ENCODE results near the gene CACTIN.
"Not testable (repeated sequence)": the region's sequence is repeated elsewhere in the genome, so short reads cannot be mapped to it uniquely, and the experiment has no call there.

CACTIN gene

GRCh38 chr19:3661284-3662238 is 35.0 kb upstream of the CACTIN start:
- DNase-seq = no peak

- no peak for DNase-seq
Measured at GRCh38 chr19:3660493-3661219, 34.1 kb upstream of the CACTIN start.

GRCh38 chr19:3659746-3660112 is 33.1 kb upstream of the CACTIN start:
- DNase-seq = no peak

GRCh38 chr19:3658870-3659745 is 32.5 kb upstream of the CACTIN start:
- no peak for DNase-seq

GRCh38 chr19:3658004-3658869 is 31.6 kb upstream of the CACTIN start:
- DNase-seq = no peak

GRCh38 chr19:3657395-3657769 is 30.8 kb upstream of the CACTIN start:
- no peak for DNase-seq

- no peak for DNase-seq
Measured at GRCh38 chr19:3656747-3657394, 30.3 kb upstream of the CACTIN start.

- no peak for DNase-seq
Measured at GRCh38 chr19:3656073-3656746, 29.6 kb upstream of the CACTIN start.

GRCh38 chr19:3655402-3656072 is 28.9 kb upstream of the CACTIN start:
- DNase-seq = no peak

GRCh38 chr19:3653865-3654513 is 27.4 kb upstream of the CACTIN start:
- no peak for DNase-seq

- DNase-seq = no peak
Measured at GRCh38 chr19:3653081-3653795, 26.6 kb upstream of the CACTIN start.

GRCh38 chr19:3652422-3652821 is 25.8 kb upstream of the CACTIN start:
- DNase-seq = no peak

GRCh38 chr19:3651684-3652083 is 25.1 kb upstream of the CACTIN start:
- no peak for DNase-seq

GRCh38 chr19:3649888-3650287 is 23.3 kb upstream of the CACTIN start:
- DNase-seq = no peak

GRCh38 chr19:3648037-3648905 is 21.7 kb upstream of the CACTIN start:
- no peak for DNase-seq

GRCh38 chr19:3647102-3647501 is 20.5 kb upstream of the CACTIN start:
- DNase-seq = not testable (repeated sequence)

GRCh38 chr19:3646336-3647092 is 19.9 kb upstream of the CACTIN start:
- no peak for DNase-seq

Data from activated gamma-delta T cell (primary cell).